GM19099 (cell line): ENCODE results near the gene ZC3H7A.

Experiments
- POLR2A ChIP-seq: IDR thresholded peaks from 3 replicates; pipeline ENCODE4 v1.6.1; 2011; ENCODE audit warnings: low read depth; ENCODE audit not compliant: insufficient read length; ENCODE audit errors: extremely low read depth

Gene ZC3H7A

DNA sequence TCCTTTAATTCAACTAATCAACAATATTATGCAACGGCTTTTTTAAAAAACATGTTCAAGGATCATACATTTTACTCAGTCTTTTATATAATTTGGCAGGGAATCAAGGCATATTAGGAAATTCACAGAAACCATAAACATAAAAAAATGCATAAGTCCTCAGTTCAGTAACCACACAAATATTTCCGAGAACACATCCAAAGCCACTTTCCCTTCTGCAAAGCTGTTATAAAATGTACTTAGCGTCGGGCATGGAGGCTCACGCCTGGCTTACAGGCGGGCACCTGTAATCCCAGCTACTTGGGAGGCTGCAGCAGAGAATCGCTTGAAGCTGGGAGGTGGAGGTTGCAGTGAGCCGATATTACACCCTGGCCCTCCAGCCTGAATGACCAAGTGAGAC is 9.7 kb upstream of the ZC3H7A start:
- no peak for TF ChIP-seq POLR2A

DNA sequence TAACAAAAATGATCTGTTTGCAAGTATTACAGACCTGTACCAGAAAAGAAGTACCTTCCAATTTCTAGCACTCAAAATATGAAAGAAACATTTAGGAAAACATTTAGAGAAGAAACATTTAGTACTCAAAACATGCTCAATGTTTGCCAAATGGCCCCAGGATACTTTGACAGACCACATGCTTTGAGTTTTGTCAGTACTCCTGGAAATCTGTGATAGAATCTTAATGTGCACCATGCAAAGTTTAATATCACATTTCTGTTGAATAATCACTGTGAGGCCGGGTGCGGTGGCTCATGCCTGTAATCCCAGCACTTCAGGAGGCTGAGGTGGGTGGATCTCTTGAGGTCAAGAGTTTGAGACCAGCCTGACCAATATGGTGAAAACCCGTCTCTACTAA is 8.5 kb upstream of the ZC3H7A start:
- TF ChIP-seq POLR2A, result no peak

DNA sequence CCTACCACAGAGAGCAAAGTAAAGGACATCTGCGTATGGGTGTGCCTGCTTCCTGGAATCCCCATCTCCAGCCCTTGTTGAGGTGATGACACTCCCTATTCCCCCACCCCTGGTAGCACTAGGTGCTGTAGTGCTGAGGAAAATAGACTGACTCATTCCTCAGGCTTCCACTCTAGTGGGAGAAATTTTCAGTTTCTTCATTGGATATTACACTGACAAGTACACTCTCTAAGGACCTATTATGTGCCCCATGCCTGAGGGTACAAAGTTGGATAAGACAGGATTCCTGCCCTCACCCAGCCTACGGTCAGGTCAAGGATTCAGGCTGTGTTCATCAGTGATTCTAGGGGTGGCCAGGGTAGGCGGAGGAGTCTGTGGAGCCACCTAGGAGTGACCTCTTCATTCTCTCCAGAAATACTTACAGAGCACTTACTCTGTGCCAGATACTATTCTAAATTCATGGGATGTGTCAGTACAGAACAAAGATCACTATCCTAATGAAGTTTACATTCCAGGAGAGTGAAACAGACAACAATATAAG is 4.5 kb upstream of the ZC3H7A start:
- no peak for TF ChIP-seq POLR2A

DNA sequence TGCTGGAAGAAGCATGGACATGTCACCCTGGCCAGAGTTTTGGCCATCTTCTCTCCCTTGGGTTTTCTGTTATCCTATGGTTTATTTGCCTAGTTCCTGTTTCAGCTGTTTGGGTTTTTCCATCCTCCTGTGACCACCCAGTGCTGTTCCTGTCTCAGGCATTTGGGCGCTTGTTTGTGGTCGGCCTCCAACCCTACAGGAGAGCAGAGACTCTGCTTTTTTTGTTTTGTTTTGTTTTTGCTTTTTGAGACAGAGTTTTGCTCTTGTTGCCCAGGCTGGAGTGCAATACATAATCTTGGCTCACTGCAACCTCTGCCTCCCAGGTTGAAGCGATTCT is 3.3 kb upstream of the ZC3H7A start:
- TF ChIP-seq POLR2A, result no peak

DNA sequence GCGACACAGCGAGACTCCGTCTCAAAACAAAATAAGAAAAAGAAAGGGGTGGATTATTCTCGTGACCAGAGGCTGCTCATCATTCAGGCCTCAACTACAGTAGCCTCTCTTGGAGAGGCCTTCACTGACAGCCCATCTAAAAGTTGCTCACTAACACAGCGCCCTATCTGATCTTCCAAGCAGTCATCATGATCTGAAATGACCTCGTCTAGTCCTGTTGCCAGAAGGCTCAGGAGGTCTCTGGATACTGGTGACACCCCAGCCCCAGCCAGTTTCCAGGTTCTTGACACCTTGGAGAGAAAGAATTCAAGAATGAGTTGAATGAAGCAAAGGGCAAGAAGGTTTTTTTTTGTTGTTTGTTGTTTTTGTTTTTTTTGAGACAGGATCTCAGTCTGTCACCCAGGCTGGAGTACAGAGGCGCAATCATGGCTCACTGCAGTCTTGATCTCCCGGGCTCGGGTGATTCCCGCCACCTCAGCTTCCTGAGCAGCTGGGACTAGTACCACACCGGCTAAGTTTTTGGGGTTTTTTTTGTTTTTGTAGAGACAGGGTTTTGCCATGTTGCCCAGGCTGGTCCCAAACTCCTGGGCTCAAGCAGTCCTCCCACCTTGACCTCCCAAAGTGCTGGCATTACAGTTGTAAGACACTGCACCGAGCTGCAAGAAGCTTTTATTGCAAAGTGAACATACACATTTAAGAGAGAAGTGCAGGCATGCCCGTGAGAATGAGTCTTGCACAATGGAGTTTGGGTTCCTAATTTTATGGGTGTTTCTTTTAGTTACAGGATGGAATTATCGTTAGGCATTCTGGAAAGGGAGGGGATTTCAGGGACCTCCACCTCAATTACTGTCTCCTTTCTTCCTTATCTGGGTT is 2.7 kb upstream of the ZC3H7A start:
- no peak for TF ChIP-seq POLR2A

DNA sequence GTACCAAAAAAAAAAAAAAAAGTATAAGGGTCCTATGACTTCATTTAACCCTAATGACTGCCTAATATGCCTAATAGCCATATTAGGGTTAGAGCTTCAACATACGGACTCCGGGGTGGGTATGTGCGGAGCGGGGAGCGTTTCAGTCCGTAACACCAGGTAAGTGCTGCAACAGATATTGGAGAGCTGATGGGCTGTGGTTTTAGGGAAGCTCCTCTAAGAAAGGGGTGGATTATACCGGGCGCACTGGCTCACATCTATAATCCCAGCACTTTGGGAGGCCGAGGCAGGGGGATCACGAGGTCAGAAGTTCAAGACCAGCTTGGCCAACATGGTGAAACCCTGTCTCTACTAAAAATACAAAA is 1.9 kb upstream of the ZC3H7A start:
- no peak for TF ChIP-seq POLR2A

DNA sequence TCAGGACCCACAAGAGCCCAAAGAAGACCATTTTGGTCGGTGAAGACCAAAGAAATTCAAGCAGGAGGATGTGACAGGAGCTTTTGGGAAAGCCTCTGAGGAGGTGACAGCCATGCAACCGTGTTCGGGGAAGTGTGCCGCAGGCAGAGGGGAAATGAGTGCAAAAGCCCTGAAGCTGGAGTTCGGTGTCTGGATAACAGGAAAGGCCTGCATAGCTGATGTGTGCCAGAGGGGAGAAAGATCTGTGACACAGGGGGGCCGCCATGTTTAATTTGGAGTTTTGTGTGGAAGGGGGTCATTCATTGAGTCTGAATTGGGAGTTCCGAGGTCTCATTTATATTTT is 870 bp upstream of the ZC3H7A start:
- TF ChIP-seq POLR2A, result no peak

- TF ChIP-seq POLR2A, result peak; percentile 14
Observed at GRCh38 chr16:11796227-11797165, 562 bp downstream of the ZC3H7A start.

DNA sequence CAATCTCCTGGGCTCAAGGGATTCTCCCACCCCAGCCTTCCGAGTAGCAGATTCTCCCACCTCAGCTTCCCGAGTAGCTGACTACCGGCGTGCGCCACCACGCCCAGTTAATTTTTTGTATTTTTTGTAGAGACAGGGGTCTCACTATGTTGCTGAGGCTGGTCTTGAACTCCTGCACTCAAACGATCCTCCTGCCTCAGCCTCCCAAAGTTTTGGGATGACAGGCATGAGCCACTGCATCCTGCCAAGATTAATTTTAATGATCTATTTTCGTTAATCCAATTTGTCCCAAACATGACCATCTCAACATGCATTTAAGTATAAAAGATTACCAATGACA is 1.2 kb downstream of the ZC3H7A start:
- TF ChIP-seq POLR2A, result no peak

DNA sequence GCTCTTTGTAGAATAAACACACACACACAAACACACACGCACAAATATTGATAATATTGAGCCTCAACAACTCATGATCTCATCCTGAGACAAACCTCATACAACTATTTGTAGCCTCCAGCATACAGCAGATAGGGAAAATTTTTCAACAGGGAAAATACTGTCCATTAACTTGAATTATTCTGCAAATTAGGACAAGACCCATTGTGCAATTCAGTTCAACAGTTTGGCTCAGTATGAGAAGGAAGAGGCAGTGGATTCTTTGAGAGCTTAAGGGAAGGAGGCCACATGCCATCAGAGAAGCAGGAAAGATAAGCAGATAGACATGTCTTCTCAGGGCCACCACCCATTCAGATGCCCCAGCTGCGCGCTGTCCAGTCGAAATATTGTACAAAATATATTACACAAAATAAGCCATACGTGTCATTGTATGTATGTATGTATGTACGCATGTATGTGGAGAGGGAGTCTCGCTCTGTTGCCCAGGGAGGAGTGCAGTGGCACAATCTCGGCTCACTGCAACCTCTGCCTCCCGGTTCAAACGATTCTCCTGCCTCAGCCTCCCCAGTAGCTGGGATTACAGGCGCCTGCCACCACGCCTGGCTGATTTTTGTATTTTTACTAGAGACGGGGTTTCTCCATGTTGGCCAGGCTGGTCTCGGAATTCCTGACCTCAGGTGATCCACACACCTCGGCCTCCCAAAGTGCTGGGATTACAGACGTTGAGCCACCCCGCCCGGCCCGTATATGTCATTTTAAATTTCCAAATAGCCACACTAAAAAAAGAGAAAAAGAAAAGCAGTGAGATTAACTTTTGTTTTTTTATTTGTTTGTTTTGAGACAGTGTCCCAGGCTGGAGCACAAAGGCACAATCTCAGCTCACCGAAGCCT is 1.8 kb downstream of the ZC3H7A start:
- no peak for TF ChIP-seq POLR2A

DNA sequence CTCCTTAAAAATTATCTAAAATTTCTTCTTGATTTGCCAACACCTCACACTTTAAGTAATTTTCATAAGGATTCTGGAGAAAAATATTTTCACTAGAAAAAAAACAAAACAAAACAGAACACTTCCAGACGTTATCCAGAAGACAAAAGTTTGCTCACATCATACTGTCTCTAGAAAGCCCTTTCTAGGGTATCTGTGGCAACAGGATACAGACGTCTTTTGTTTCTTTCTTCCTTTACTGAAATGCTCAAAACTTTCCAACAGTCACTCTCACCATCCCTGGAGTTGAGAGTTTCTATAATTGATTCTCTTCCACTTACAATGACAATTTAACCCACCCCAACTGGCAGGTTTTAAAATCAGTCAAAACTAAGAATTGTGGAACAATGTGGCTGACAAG is 2.6 kb downstream of the ZC3H7A start:
- no peak for TF ChIP-seq POLR2A

DNA sequence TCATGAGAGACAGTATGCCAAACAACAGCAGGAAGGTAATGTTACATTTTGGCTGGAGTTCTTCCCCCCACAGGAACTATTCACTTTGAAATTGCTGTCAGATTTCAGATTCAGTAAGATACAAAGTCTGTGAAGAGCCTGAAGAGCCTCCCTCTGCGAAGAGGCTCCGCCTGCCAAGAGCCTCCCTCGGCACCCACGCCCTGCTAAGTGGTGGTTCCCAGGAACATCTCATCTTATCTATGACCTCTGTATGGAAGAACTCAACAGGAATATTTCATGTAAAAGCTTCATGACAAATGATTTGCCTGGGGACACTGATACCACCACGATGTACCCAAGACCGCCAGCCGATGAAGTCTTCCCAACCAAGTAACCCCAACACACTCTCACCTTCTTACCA is 3.2 kb downstream of the ZC3H7A start:
- TF ChIP-seq POLR2A, result no peak

GRCh38 chr16:11792410-11793241 is 4.4 kb downstream of the ZC3H7A start:
- TF ChIP-seq POLR2A, result no peak

GRCh38 chr16:11791144-11791828 is 5.8 kb downstream of the ZC3H7A start:
- no peak for TF ChIP-seq POLR2A

- no peak for TF ChIP-seq POLR2A
Observed at GRCh38 chr16:11788914-11789313, 8.1 kb downstream of the ZC3H7A start.
